ENCODE measurements around the gene FBXO11. TPM values are rescaled to one million over a fixed set of nuclear protein-coding genes. Genes with fewer than 3 reads are reported as not detected.
"Not testable (repeated sequence)": the region's sequence is repeated elsewhere in the genome, so short reads cannot be mapped to it uniquely, and the experiment has no call there.

FBXO11 gene
- total and polyA plus RNA-seq, 10 of the 15 experiments (the other 5 are each of a cell fraction or from before 2014, with no cell fraction given): 5.9 to 38.9 (median 22.5) TPM

DNA sequence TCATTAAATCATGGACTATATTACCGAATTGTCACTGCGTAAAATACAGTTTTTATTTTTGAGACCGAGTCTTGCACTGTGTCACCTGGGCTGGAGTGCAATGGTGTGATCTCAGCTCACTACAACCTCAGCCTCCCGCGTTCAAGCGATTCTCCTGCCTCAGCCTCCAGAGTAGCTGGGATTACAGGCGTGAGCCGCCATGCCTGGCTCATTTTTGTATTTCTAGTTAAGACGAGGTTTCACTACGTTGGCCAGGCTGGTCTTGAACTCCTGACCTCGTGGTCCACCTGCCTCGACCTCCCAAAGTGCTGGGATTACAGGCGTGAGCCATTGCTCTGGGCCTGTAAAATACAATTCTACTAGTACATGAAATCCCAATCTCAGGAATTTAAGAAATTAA lies 4.4 kb downstream of the FBXO11 start:
- FAIRE-seq; H4K20me1 ChIP-seq (ENCODE audit: control insufficient read depth, insufficient read depth); H3K9me3 ChIP-seq (replicated peaks; ENCODE audit: control insufficient read depth, insufficient read depth, low read length); DNase-seq (ENCODE audit: low read depth, low spot score); intact Hi-C loops (cut with micrococcal nuclease; ENCODE audit: unreplicated experiment); BruUV-seq (replicated peaks); ATAC-seq; H3K27me3 ChIP-seq (replicated peaks in 1 of 2; ENCODE audit: control insufficient read depth in 2 of 2, insufficient read depth in 2 of 2, low read length in 1 of 2); H3K36me3 ChIP-seq (ENCODE audit: control insufficient read depth in 2 of 2, insufficient read depth in 2 of 2, low read length in 1 of 2); H2AFZ ChIP-seq (ENCODE audit: control insufficient read depth, low read depth, low read length); H3K27ac ChIP-seq (ENCODE audit: control insufficient read depth, insufficient read depth); H3K9ac ChIP-seq (ENCODE audit: control insufficient read depth, insufficient read depth, low read length): not testable (repeated sequence)
- H3K4me3 ChIP-seq: peak overlapping the region; percentile 50
- POLR2A ChIA-PET: interaction anchor here (0.6 to 1.2 kb wide), 5 partner anchors 10 to 196 kb away, joined by 3 to 5 read pairs (median 3); partner anchors contain the start of gene MSH6
- H3K79me2 ChIP-seq (ENCODE audit: control insufficient read depth, insufficient read depth, low read length): peaks cover 86% of the 10 kb centered on the region
- in situ Hi-C loops (cut with MboI): loop anchor here (10.0 kb wide), 1 partner anchor 433 kb away; no protein-coding TSS in a partner anchor
- RAD21 ChIA-PET (ENCODE audit: unreplicated experiment): interaction anchor here (0.9 to 1.1 kb wide), 3 partner anchors 10 to 67 kb away, joined by 3 read pairs; no protein-coding TSS in a partner anchor
- TF ChIP-seq, protein P1, sequence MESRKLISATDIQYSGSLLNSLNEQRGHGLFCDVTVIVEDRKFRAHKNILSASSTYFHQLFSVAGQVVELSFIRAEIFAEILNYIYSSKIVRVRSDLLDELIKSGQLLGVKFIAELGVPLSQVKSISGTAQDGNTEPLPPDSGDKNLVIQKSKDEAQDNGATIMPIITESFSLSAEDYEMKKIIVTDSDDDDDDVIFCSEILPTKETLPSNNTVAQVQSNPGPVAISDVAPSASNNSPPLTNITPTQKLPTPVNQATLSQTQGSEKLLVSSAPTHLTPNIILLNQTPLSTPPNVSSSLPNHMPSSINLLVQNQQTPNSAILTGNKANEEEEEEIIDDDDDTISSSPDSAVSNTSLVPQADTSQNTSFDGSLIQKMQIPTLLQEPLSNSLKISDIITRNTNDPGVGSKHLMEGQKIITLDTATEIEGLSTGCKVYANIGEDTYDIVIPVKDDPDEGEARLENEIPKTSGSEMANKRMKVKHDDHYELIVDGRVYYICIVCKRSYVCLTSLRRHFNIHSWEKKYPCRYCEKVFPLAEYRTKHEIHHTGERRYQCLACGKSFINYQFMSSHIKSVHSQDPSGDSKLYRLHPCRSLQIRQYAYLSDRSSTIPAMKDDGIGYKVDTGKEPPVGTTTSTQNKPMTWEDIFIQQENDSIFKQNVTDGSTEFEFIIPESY (IDR thresholded peaks at IDR 0.05): peak; percentile 98
- TF ChIP-seq, protein P2, sequence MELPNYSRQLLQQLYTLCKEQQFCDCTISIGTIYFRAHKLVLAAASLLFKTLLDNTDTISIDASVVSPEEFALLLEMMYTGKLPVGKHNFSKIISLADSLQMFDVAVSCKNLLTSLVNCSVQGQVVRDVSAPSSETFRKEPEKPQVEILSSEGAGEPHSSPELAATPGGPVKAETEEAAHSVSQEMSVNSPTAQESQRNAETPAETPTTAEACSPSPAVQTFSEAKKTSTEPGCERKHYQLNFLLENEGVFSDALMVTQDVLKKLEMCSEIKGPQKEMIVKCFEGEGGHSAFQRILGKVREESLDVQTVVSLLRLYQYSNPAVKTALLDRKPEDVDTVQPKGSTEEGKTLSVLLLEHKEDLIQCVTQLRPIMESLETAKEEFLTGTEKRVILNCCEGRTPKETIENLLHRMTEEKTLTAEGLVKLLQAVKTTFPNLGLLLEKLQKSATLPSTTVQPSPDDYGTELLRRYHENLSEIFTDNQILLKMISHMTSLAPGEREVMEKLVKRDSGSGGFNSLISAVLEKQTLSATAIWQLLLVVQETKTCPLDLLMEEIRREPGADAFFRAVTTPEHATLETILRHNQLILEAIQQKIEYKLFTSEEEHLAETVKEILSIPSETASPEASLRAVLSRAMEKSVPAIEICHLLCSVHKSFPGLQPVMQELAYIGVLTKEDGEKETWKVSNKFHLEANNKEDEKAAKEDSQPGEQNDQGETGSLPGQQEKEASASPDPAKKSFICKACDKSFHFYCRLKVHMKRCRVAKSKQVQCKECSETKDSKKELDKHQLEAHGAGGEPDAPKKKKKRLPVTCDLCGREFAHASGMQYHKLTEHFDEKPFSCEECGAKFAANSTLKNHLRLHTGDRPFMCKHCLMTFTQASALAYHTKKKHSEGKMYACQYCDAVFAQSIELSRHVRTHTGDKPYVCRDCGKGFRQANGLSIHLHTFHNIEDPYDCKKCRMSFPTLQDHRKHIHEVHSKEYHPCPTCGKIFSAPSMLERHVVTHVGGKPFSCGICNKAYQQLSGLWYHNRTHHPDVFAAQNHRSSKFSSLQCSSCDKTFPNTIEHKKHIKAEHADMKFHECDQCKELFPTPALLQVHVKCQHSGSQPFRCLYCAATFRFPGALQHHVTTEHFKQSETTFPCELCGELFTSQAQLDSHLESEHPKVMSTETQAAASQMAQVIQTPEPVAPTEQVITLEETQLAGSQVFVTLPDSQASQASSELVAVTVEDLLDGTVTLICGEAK (IDR thresholded peaks at IDR 0.05; ENCODE audit: borderline replicate concordance): 0 out of 2 replicates have a peak, but pooled peaks have one; percentile 44
- 0 out of 2 replicates have a peak, but pooled peaks have one; percentile 19 for TF ChIP-seq NR2F1 (conservative IDR thresholded peaks at IDR 0.05)
- 0 out of 2 replicates have a peak, but pooled peaks have one; percentile 12 for TF ChIP-seq IKZF1 (conservative IDR thresholded peaks at IDR 0.05)
- TF ChIP-seq, protein P3, sequence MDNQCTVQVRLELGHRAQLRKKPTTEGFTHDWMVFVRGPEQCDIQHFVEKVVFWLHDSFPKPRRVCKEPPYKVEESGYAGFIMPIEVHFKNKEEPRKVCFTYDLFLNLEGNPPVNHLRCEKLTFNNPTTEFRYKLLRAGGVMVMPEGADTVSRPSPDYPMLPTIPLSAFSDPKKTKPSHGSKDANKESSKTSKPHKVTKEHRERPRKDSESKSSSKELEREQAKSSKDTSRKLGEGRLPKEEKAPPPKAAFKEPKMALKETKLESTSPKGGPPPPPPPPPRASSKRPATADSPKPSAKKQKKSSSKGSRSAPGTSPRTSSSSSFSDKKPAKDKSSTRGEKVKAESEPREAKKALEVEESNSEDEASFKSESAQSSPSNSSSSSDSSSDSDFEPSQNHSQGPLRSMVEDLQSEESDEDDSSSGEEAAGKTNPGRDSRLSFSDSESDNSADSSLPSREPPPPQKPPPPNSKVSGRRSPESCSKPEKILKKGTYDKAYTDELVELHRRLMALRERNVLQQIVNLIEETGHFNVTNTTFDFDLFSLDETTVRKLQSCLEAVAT (IDR thresholded peaks at IDR 0.05): peak; percentile 98
- TF ChIP-seq IKZF2 (IDR thresholded peaks at IDR 0.05): peak in 1 of 2 experiments; percentile 31; a peak in 1 of 4 replicates
- CTCF ChIA-PET: interaction anchor here (0.7 to 3.1 kb wide), 6 partner anchors 9 to 1212 kb away, joined by 3 to 21 read pairs (median 4); no protein-coding TSS in a partner anchor
- H3K4me2 ChIP-seq (ENCODE audit: control insufficient read depth, insufficient read depth): peak overlapping the region; percentile 61; the same call in 1 of the 2 replicates
- WGBS (ENCODE audit: insufficient coverage, insufficient replicate concordance, low lambda C conversion rate, missing lambda C conversion rate): 87% methylated on average over 13 of the region's 13 CpGs
- SMC1A ChIA-PET (ENCODE audit: uncharacterized antibody, unreplicated experiment): interaction anchor here (1.1 to 5.8 kb wide), 8 partner anchors 8 to 48 kb away, joined by 3 to 33 read pairs (median 8); no protein-coding TSS in a partner anchor
- peaks cover 19% of the 10 kb centered on the region for H3K4me1 ChIP-seq (ENCODE audit: control insufficient read depth, insufficient read depth, low read length)

Data from GM12878 (cell line).